KOPT-K1 (cell line): ENCODE results near the gene HSPA5.
"Not testable (repeated sequence)": the region's sequence is repeated elsewhere in the genome, so short reads cannot be mapped to it uniquely, and the experiment has no call there.

Experiments used
- H3K27ac ChIP-seq: fragments of 200-600 bp; sonication (generic); 2 replicates; pipeline ENCODE4 v1.5.1; 2016; ENCODE audit warnings: antibody characterized with exemption, mild to moderate bottlenecking, low read depth, low read length; ENCODE audit not compliant: poor library complexity, severe bottlenecking
- H3K36me3 ChIP-seq: fragments of 200-600 bp; sonication (generic); 2 replicates; pipeline ENCODE4 v1.5.1; 2017; ENCODE audit warnings: antibody characterized with exemption, mild to moderate bottlenecking, low read length, moderate library complexity; ENCODE audit not compliant: insufficient read depth
- H3K9me3 ChIP-seq: fragments of 200-600 bp; sonication (generic); 2 replicates; pipeline ENCODE4 v1.5.1; 2017; ENCODE audit warnings: antibody characterized with exemption, low read length, mild to moderate bottlenecking; ENCODE audit not compliant: insufficient read depth, poor library complexity, severe bottlenecking

Gene HSPA5

GRCh38 chr9:125241000-125241862, at the start of gene HSPA5:
TSS of gene HSPA5 (minus strand) at chr9:125241343. CDS start at chr9:125241126, 217 bp downstream.
- peaks cover 47% of the 10 kb centered on the region for H3K36me3 ChIP-seq
- H3K27ac ChIP-seq: peak within 1 kb of the TSS; percentile 92
- no peaks in the 10 kb centered on the region for H3K9me3 ChIP-seq

GRCh38 chr9:125286935-125287433, 45.8 kb upstream of the HSPA5 start:
- H3K27ac ChIP-seq, H3K9me3 ChIP-seq: not testable (repeated sequence)
- H3K36me3 ChIP-seq: peaks cover 13% of the 10 kb centered on the region; the same call in 1 of the 2 replicates

GRCh38 chr9:125284855-125285254, 43.7 kb upstream of the HSPA5 start:
- Histone ChIP-seq H3K36me3 (peaks cover 13% of the 10 kb centered on the region; the same call in 1 of the 2 replicates), H3K27ac (no peak overlapping the region)

GRCh38 chr9:125280945-125281344, 39.8 kb upstream of the HSPA5 start:
- Histone ChIP-seq H3K36me3 (no peaks in the 10 kb centered on the region), H3K9me3 (no peaks in the 10 kb centered on the region), H3K27ac (no peak overlapping the region)

More at GRCh38 chr9:125284855-125285254, 43.7 kb upstream of the HSPA5 start:
- H3K9me3 ChIP-seq: no peaks in the 10 kb centered on the region

- no peaks in the 10 kb centered on the region for H3K9me3 ChIP-seq
- H3K36me3 ChIP-seq: no peaks in the 10 kb centered on the region; the same call in 1 of the 2 replicates
- no peak overlapping the region for H3K27ac ChIP-seq
Observed at GRCh38 chr9:125277411-125277810, 36.3 kb upstream of the HSPA5 start.

GRCh38 chr9:125276771-125277170, 35.6 kb upstream of the HSPA5 start:
- Histone ChIP-seq H3K36me3 (no peaks in the 10 kb centered on the region; the same call in 1 of the 2 replicates), H3K9me3 (no peaks in the 10 kb centered on the region), H3K27ac (no peak overlapping the region)

- H3K9me3 ChIP-seq: no peaks in the 10 kb centered on the region
- no peaks in the 10 kb centered on the region; the same call in none of the 2 replicates for H3K36me3 ChIP-seq
- H3K27ac ChIP-seq: no peak overlapping the region
Observed at GRCh38 chr9:125272697-125273096, 31.6 kb upstream of the HSPA5 start.

- Histone ChIP-seq H3K27ac (no peak overlapping the region), H3K36me3 (peaks cover 10% of the 10 kb centered on the region), H3K9me3 (no peaks in the 10 kb centered on the region)
Observed at GRCh38 chr9:125271081-125271480, 29.9 kb upstream of the HSPA5 start.

GRCh38 chr9:125269014-125269397, 27.9 kb upstream of the HSPA5 start:
- no peak overlapping the region for H3K27ac ChIP-seq
- peaks cover 10% of the 10 kb centered on the region for H3K36me3 ChIP-seq
- no peaks in the 10 kb centered on the region for H3K9me3 ChIP-seq

- Histone ChIP-seq H3K9me3 (no peaks in the 10 kb centered on the region), H3K36me3 (peaks cover 10% of the 10 kb centered on the region), H3K27ac (no peak overlapping the region)
Observed at GRCh38 chr9:125268394-125269013, 27.4 kb upstream of the HSPA5 start.

GRCh38 chr9:125264068-125264467, 22.9 kb upstream of the HSPA5 start:
- not testable (repeated sequence) for H3K9me3 ChIP-seq
- Histone ChIP-seq H3K27ac (peak overlapping the region; percentile 42), H3K36me3 (peaks cover 10% of the 10 kb centered on the region; the same call in 1 of the 2 replicates)

- Histone ChIP-seq H3K27ac (peak overlapping the region; percentile 82), H3K9me3 (no peaks in the 10 kb centered on the region), H3K36me3 (peaks cover 10% of the 10 kb centered on the region; the same call in 1 of the 2 replicates)
Observed at GRCh38 chr9:125262294-125262991, 21.3 kb upstream of the HSPA5 start.

- Histone ChIP-seq H3K9me3 (no peaks in the 10 kb centered on the region), H3K27ac (peak within 1 kb of the TSS; percentile 82), H3K36me3 (peaks cover 4% of the 10 kb centered on the region; the same call in 1 of the 2 replicates)
Observed at GRCh38 chr9:125261501-125262293, 20.6 kb upstream of the HSPA5 start, which contains the start of gene GAPVD1. TSS of gene GAPVD1 (plus strand) at chr9:125261826. CDS start at chr9:125298922, 37,096 bp downstream.

GRCh38 chr9:125260561-125260960, 19.4 kb upstream of the HSPA5 start:
- H3K27ac ChIP-seq: no peak overlapping the region
- H3K9me3 ChIP-seq: no peaks in the 10 kb centered on the region
- no peaks in the 10 kb centered on the region for H3K36me3 ChIP-seq
